Astrocyte (in vitro differentiated cells and primary cell): ENCODE measurements around the gene MAK. TPM values are rescaled to one million over a fixed set of nuclear protein-coding genes. Genes with fewer than 3 reads are reported as not detected.

Source experiments
- DNase-seq: peaks from one replicate; pipeline ENCODE4 v3.0.0-alpha.2; 2010; ENCODE audit warnings: low read depth
- FAIRE-seq: peaks from 2 replicates; lab custom pipeline; 2011; peaks lifted over from hg19 to GRCh38; lab: Jason Lieb, UNC
- H2AFZ ChIP-seq: 2 replicates; pipeline ENCODE4 v1.6.0; 2012; ENCODE audit warnings: low read depth, low read length, inconsistent platforms
- H3K27ac ChIP-seq: 2 replicates; pipeline ENCODE4 v1.5.1; 2011; ENCODE audit warnings: low read depth, low read length, inconsistent platforms
- H3K27me3 ChIP-seq: 2 replicates; pipeline ENCODE4 v1.6.0; 2011; ENCODE audit warnings: low read length, inconsistent platforms; ENCODE audit not compliant: insufficient read depth
- H3K36me3 ChIP-seq: 2 replicates; pipeline ENCODE4 v1.5.1; 2011; ENCODE audit warnings: low read length, inconsistent platforms; ENCODE audit not compliant: insufficient read depth
- H3K4me1 ChIP-seq: 2 replicates; pipeline ENCODE4 v1.5.1; 2011; ENCODE audit warnings: low read length, inconsistent platforms; ENCODE audit not compliant: insufficient read depth
- H3K4me2 ChIP-seq: 2 replicates; pipeline ENCODE4 v1.6.0; 2012; ENCODE audit warnings: low read length, inconsistent platforms
- H3K4me3 ChIP-seq: 2 replicates; pipeline ENCODE4 v1.5.1; 2011; ENCODE audit warnings: low read depth, mild to moderate bottlenecking, low read length, inconsistent platforms; ENCODE audit not compliant: insufficient read depth
- H3K79me2 ChIP-seq: 2 replicates; pipeline ENCODE4 v1.6.0; 2012; ENCODE audit warnings: mild to moderate bottlenecking, low read length, inconsistent platforms; ENCODE audit not compliant: insufficient read depth
- H3K9ac ChIP-seq: 2 replicates; pipeline ENCODE4 v1.6.0; 2012; ENCODE audit warnings: mild to moderate bottlenecking, low read length, inconsistent platforms
- H3K9me3 ChIP-seq: 2 replicates; pipeline ENCODE4 v1.5.1; 2012; ENCODE audit warnings: low read depth, mild to moderate bottlenecking, low read length, inconsistent platforms; ENCODE audit not compliant: insufficient read depth
- H4K20me1 ChIP-seq: 2 replicates; pipeline ENCODE4 v1.6.0; 2012; ENCODE audit warnings: low read length, inconsistent platforms; ENCODE audit not compliant: insufficient read depth
- H3K27ac Mint-ChIP-seq: one replicate; pipeline ENCODE4 v1.8.0; 2021; ENCODE audit warnings: mild to moderate bottlenecking, mixed read lengths; ENCODE audit not compliant: unreplicated experiment
- H3K27me3 Mint-ChIP-seq: one replicate; pipeline ENCODE4 v1.8.0; 2021; ENCODE audit warnings: low read depth, mixed read lengths; ENCODE audit not compliant: unreplicated experiment
- H3K36me3 Mint-ChIP-seq: one replicate; pipeline ENCODE4 v1.8.0; 2021; ENCODE audit warnings: low read depth, mixed read lengths; ENCODE audit not compliant: unreplicated experiment
- H3K4me1 Mint-ChIP-seq: one replicate; pipeline ENCODE4 v1.8.0; 2021; ENCODE audit warnings: low read depth, mixed read lengths; ENCODE audit not compliant: unreplicated experiment
- H3K4me3 Mint-ChIP-seq: one replicate; pipeline ENCODE4 v1.8.0; 2021; ENCODE audit warnings: mild to moderate bottlenecking, moderate library complexity, mixed read lengths; ENCODE audit not compliant: unreplicated experiment
- H3K9me3 Mint-ChIP-seq: one replicate; pipeline ENCODE4 v1.8.0; 2021; ENCODE audit warnings: mild to moderate bottlenecking, mixed read lengths; ENCODE audit not compliant: unreplicated experiment
- CTCF ChIP-seq: IDR thresholded peaks from 2 replicates; pipeline ENCODE4 v1.5.1; 2011; ENCODE audit warnings: low read depth, mild to moderate bottlenecking, inconsistent platforms, low read length, moderate library complexity; ENCODE audit not compliant: insufficient read depth
- EZH2 ChIP-seq: IDR thresholded peaks from 2 replicates; pipeline ENCODE4 v1.6.1; 2012; ENCODE audit warnings: mild to moderate bottlenecking, low read length, inconsistent platforms; ENCODE audit not compliant: insufficient read depth
- total RNA-seq: library from RNA; stranded (reverse); gene quantifications from 2 replicates; pipeline ENCODE4 v1.2.1, GENCODE V29; 2021

MAK gene
- total RNA-seq, 1 donor from 2014 or later = 0.05 TPM

- no peaks in the 10 kb centered on the region for H3K27me3 ChIP-seq
- peak within 1 kb of the TSS; percentile 98 for H3K9ac ChIP-seq
- peaks cover 34% of the 10 kb centered on the region for H3K79me2 ChIP-seq
- H3K36me3 ChIP-seq = peaks cover 3% of the 10 kb centered on the region
- H3K4me1 ChIP-seq = peaks cover 15% of the 10 kb centered on the region
- H3K27ac ChIP-seq = peak within 1 kb of the TSS; percentile 87
- peak within 1 kb of the TSS; percentile 97 for H3K4me3 Mint-ChIP-seq
- DNase-seq (peak; percentile 96), FAIRE-seq (no peak)
- peak within 1 kb of the TSS; percentile 87 for H2AFZ ChIP-seq
- H3K27me3 Mint-ChIP-seq = no peaks in the 10 kb centered on the region
- TF ChIP-seq EZH2 (no peak), CTCF (no peak)
- H3K4me1 Mint-ChIP-seq = peaks cover 30% of the 10 kb centered on the region
- peaks cover 18% of the 10 kb centered on the region for H3K36me3 Mint-ChIP-seq
- peaks cover 12% of the 10 kb centered on the region for H4K20me1 ChIP-seq
- peak within 1 kb of the TSS; percentile 93 for H3K4me3 ChIP-seq
- peak within 1 kb of the TSS; percentile 90 for H3K4me2 ChIP-seq
- peak within 1 kb of the TSS; percentile 92 for H3K27ac Mint-ChIP-seq
- H3K9me3 Mint-ChIP-seq = peaks cover 8% of the 10 kb centered on the region
- no peaks in the 10 kb centered on the region for H3K9me3 ChIP-seq
Observed at GRCh38 chr6:10722820-10723566, 115.3 kb downstream of the MAK start, which contains the start of gene TMEM14C. TMEM14C (plus strand) TSS chr6:10723070; CDS start chr6:10724614, 1,544 bp downstream.

GRCh38 chr6:10722570-10722819 lies 115.8 kb downstream of the MAK start:
- H3K4me1 ChIP-seq = peaks cover 15% of the 10 kb centered on the region
- peak overlapping the region; percentile 87 for H2AFZ ChIP-seq
- TF ChIP-seq CTCF = no peak
- no peak for TF ChIP-seq EZH2
- H3K9me3 ChIP-seq = no peaks in the 10 kb centered on the region
- H4K20me1 ChIP-seq = peaks cover 10% of the 10 kb centered on the region
- peak overlapping the region; percentile 92 for H3K27ac Mint-ChIP-seq
- peaks cover 30% of the 10 kb centered on the region for H3K4me1 Mint-ChIP-seq
- FAIRE-seq (no peak), DNase-seq (no peak)
- peaks cover 8% of the 10 kb centered on the region for H3K9me3 Mint-ChIP-seq
- peak overlapping the region; percentile 98 for H3K9ac ChIP-seq
- H3K36me3 ChIP-seq = no peaks in the 10 kb centered on the region
- H3K79me2 ChIP-seq = peaks cover 31% of the 10 kb centered on the region
- H3K27me3 Mint-ChIP-seq = no peaks in the 10 kb centered on the region
- peaks cover 18% of the 10 kb centered on the region for H3K36me3 Mint-ChIP-seq
- H3K27me3 ChIP-seq = no peaks in the 10 kb centered on the region
- peak overlapping the region; percentile 93 for H3K4me3 ChIP-seq
- H3K4me2 ChIP-seq = peak overlapping the region; percentile 90
- peak overlapping the region; percentile 87 for H3K27ac ChIP-seq
- peak overlapping the region; percentile 97 for H3K4me3 Mint-ChIP-seq
